ENCODE data around the gene SLC39A13.

DNA sequence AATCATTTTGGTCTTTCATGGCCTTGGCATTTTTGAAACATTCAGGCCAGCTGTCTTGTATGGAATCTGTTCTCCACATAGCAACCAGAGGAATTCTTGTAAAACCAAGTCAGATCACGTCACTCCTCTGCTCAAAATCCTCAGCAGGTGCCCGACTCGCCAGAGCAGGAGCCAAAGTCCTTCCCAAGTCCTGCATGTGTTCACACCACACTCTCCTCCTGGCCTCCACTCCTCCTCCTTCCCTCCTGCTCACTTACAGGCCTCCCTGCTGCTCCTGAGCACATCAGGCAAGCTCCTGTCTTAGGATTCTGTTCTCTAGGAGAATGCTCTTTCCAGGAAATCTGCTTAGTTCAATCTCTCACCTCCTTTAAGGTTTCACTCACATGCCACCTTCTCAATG, 24.8 kb downstream of the SLC39A13 start:
- no peak for TF ChIP-seq EZH2 (IDR thresholded peaks at IDR 0.05; ENCODE audit: insufficient read depth, poor library complexity, severe bottlenecking)
- no peak for TF ChIP-seq EZH2phosphoT487 (IDR thresholded peaks at IDR 0.05; ENCODE audit: insufficient read depth, low read depth)

Measured in GM23248 (cell line).